GM23338 (cell line): ENCODE results near the gene SHF. TPM values are rescaled to one million over a fixed set of nuclear protein-coding genes. Genes with fewer than 3 reads are reported as not detected.

ENCODE experiments used
- ATAC-seq: fragments of 200-7000 bp; cut with Tn5 transposase; 3 replicates; pipeline ENCODE4 v1.9.1; 2020
- DNase-seq: peaks from one replicate; pipeline ENCODE4 v3.0.0-alpha.2; 2015; ENCODE audit warnings: low spot score
- H2AFZ ChIP-seq: fragments of 200-600 bp; sonication (generic); 2 replicates; pipeline ENCODE4 v1.8.0; 2016; ENCODE audit warnings: antibody characterized with exemption, mild to moderate bottlenecking, moderate library complexity
- H3F3A ChIP-seq: fragments of 200-600 bp; sonication (generic); replicated peaks from 2 replicates; pipeline ENCODE4 v1.8.0; 2017; ENCODE audit warnings: antibody characterized with exemption, mixed run types, low read depth
- H3K27ac ChIP-seq: fragments of 200-600 bp; sonication (generic); 2 replicates; pipeline ENCODE4 v1.6.1; 2016; ENCODE audit warnings: low read depth
- H3K27me3 ChIP-seq: fragments of 200-600 bp; sonication (generic); 2 replicates; pipeline ENCODE4 v1.8.0; 2016; ENCODE audit warnings: mild to moderate bottlenecking, mixed run types, moderate library complexity; ENCODE audit not compliant: insufficient read depth
- H3K36me3 ChIP-seq: fragments of 200-600 bp; sonication (generic); 2 replicates; pipeline ENCODE4 v1.8.0; 2016; ENCODE audit warnings: mild to moderate bottlenecking; ENCODE audit not compliant: insufficient read depth
- H3K4me1 ChIP-seq: fragments of 200-600 bp; sonication (generic); 2 replicates; pipeline ENCODE4 v1.8.0; 2016; ENCODE audit warnings: mild to moderate bottlenecking, moderate library complexity; ENCODE audit not compliant: insufficient read depth
- H3K4me2 ChIP-seq: fragments of 200-600 bp; sonication (generic); 2 replicates; pipeline ENCODE4 v1.7.1; 2017; ENCODE audit warnings: mixed run types
- H3K4me3 ChIP-seq: fragments of 200-600 bp; sonication (generic); 2 replicates; pipeline ENCODE4 v1.6.1; 2016; ENCODE audit warnings: mixed run types
- H3K79me2 ChIP-seq: fragments of 200-600 bp; sonication (generic); replicated peaks from 2 replicates; pipeline ENCODE4 v1.8.0; 2017; ENCODE audit warnings: mild to moderate bottlenecking; ENCODE audit not compliant: insufficient read depth
- H3K9me2 ChIP-seq: fragments of 200-600 bp; sonication (generic); 2 replicates; pipeline ENCODE4 v1.8.0; 2017; ENCODE audit not compliant: insufficient read depth
- H4K20me1 ChIP-seq: fragments of 200-600 bp; sonication (generic); replicated peaks from 2 replicates; pipeline ENCODE4 v1.8.0; 2017; ENCODE audit warnings: mild to moderate bottlenecking; ENCODE audit not compliant: insufficient read depth
- H3K27ac Mint-ChIP-seq: 2 replicates; pipeline ENCODE4 v1.8.0; 2020; ENCODE audit warnings: inconsistent platforms, mild to moderate bottlenecking, moderate library complexity, mixed read lengths
- H3K27me3 Mint-ChIP-seq: 3 replicates; pipeline ENCODE4 v1.8.0; 2022; ENCODE audit warnings: low read depth, mild to moderate bottlenecking, moderate library complexity, mixed read lengths, inconsistent platforms; ENCODE audit not compliant: insufficient read depth, poor library complexity
- H3K36me3 Mint-ChIP-seq: 3 replicates; pipeline ENCODE4 v1.8.0; 2021; ENCODE audit warnings: low read depth, mild to moderate bottlenecking, inconsistent platforms, moderate library complexity, mixed read lengths
- H3K4me1 Mint-ChIP-seq: 3 replicates; pipeline ENCODE4 v1.8.0; 2020; ENCODE audit warnings: mild to moderate bottlenecking, inconsistent platforms, mixed read lengths
- H3K4me3 Mint-ChIP-seq: 3 replicates; pipeline ENCODE4 v1.8.0; 2021; ENCODE audit warnings: moderate library complexity, mild to moderate bottlenecking, inconsistent platforms, mixed read lengths
- H3K9me3 Mint-ChIP-seq: 3 replicates; pipeline ENCODE4 v1.8.0; 2020; ENCODE audit warnings: moderate library complexity, mild to moderate bottlenecking, inconsistent platforms, mixed read lengths
- CREB1 ChIP-seq: fragments of 250-450 bp; sonication (Bioruptor Pico); IDR thresholded peaks from 2 replicates; pipeline ENCODE4 v1.5.0; 2020; ENCODE audit warnings: low read depth, mild to moderate bottlenecking, moderate library complexity
- CTCF ChIP-seq, 2 experiments: fragments of 200-600 bp in 1 of 2; sonication (generic) in 1 of 2; conservative IDR thresholded peaks; 2 replicates each; pipeline versions ENCODE4 v1.5.1 to v1.6.1; 2016 to 2017; ENCODE audit warnings: antibody characterized with exemption in 2 of 2, low read depth in 2 of 2, mild to moderate bottlenecking in 2 of 2, moderate library complexity in 1 of 2
- ETS1 ChIP-seq: IDR thresholded peaks from 2 replicates; pipeline ENCODE4 v1.6.1; 2016; ENCODE audit warnings: antibody characterized with exemption
- REST ChIP-seq: IDR thresholded peaks from one replicate; pipeline ENCODE4 v1.6.1; 2018; ENCODE audit warnings: antibody characterized with exemption; ENCODE audit not compliant: unreplicated experiment
- STAT1 ChIP-seq: IDR thresholded peaks from one replicate; pipeline ENCODE4 v1.6.1; 2016; ENCODE audit warnings: antibody characterized with exemption; ENCODE audit not compliant: unreplicated experiment
- ZNF462 ChIP-seq: fragments of 250-450 bp; sonication (Bioruptor Pico); IDR thresholded peaks from 2 replicates; pipeline ENCODE4 v1.5.0; 2020; ENCODE audit warnings: mild to moderate bottlenecking, moderate library complexity
- polyA plus RNA-seq: library from polyadenylated mRNA; unstranded; fragments of >200 nt; fragmentation: Nextera tagmentation; extraction: Ambion mirVana; gene quantifications from 2 replicates; pipeline ENCODE4 v1.2.1, GENCODE V29; 2016
- total RNA-seq: library from RNA; depleted of rRNA; stranded (reverse); fragments of >200 nt; shearing (Covaris generic); gene quantifications from 2 replicates; pipeline ENCODE4 v1.2.3, GENCODE V29; 2014

SHF gene
- total and polyA plus RNA-seq, 2 experiments from 2014 or later: 5.8 to 15.6 TPM

GRCh38 chr15:45168751-45169551 is 18.8 kb downstream of the SHF start:
- H2AFZ ChIP-seq: no peak overlapping the region
- no peak for DNase-seq
- peaks cover 39% of the 10 kb centered on the region for H3K4me1 Mint-ChIP-seq
- H3K4me3 Mint-ChIP-seq: no peak overlapping the region
- H3K4me2 ChIP-seq: peak overlapping the region; percentile 71
- H3K36me3 ChIP-seq: no peaks in the 10 kb centered on the region
- peaks cover 19% of the 10 kb centered on the region for H3K36me3 Mint-ChIP-seq
- H3K4me3 ChIP-seq: no peak overlapping the region; the same call in 1 of the 2 replicates
- peaks cover 11% of the 10 kb centered on the region for H3K27me3 Mint-ChIP-seq
- no peaks in the 10 kb centered on the region; the same call in 1 of the 2 replicates for H3F3A ChIP-seq
- H3K79me2 ChIP-seq: no peaks in the 10 kb centered on the region
- TF ChIP-seq CTCF (conservative IDR thresholded peaks at IDR 0.05; ENCODE audit: low read depth in 2 of 2) (no peak), ZNF462 (CRISPR knock-in tag) (no peak), CREB1 (CRISPR knock-in tag) (no peak), STAT1 (no peak), ETS1 (no peak), REST (no peak)
- no peaks in the 10 kb centered on the region for H4K20me1 ChIP-seq
- H3K27me3 ChIP-seq: no peaks in the 10 kb centered on the region
- no peaks in the 10 kb centered on the region for H3K9me2 ChIP-seq
- H3K27ac ChIP-seq: 0 out of 2 replicates have a peak overlapping the region, but pooled peaks have one; percentile 81
- H3K4me1 ChIP-seq: peaks cover 31% of the 10 kb centered on the region
- no peak for ATAC-seq
- no peaks in the 10 kb centered on the region; the same call in 2 of the 3 replicates for H3K9me3 Mint-ChIP-seq
- no peak overlapping the region for H3K27ac Mint-ChIP-seq
